ENCODE data around the gene KLF14. TPM values are rescaled to one million over a fixed set of nuclear protein-coding genes. Genes with fewer than 3 reads are reported as not detected.

The KLF14 gene
- total and polyA plus RNA-seq, 9 of the 15 experiments (the other 6 are each of a cell fraction or from before 2014, with no cell fraction given): 0.03 TPM; not detected in 8

GRCh38 chr7:130695840-130696239, 38.2 kb downstream of the KLF14 start (continued):
- TF ChIP-seq SAFB (IDR thresholded peaks at IDR 0.05; ENCODE audit: borderline replicate concordance, low read depth, low read length) (no peak), MNT (conservative IDR thresholded peaks at IDR 0.05) (no peak), TRIM24 (IDR thresholded peaks at IDR 0.05) (no peak), KDM4B (IDR thresholded peaks at IDR 0.05; ENCODE audit: borderline replicate concordance in 2 of 2, low read depth in 1 of 2) (no peak), ZNF274 (IDR thresholded peaks at IDR 0.05; ENCODE audit: borderline replicate concordance, low read depth, low read length) (no peak), XRCC5 (IDR thresholded peaks at IDR 0.05; ENCODE audit: low read depth, low read length) (no peak), ERF (CRISPR knock-in tag; IDR thresholded peaks at IDR 0.05) (no peak), ZBTB34 (CRISPR knock-in tag; IDR thresholded peaks at IDR 0.05) (no peak), DEAF1 (CRISPR knock-in tag; IDR thresholded peaks at IDR 0.05) (0 out of 2 replicates have a peak, but pooled peaks have one; percentile 31), REST (IDR thresholded peaks at IDR 0.05; ENCODE audit: borderline replicate concordance) (peak; percentile 70; the same call in 1 of the 2 replicates), REST (CRISPR knock-in tag; IDR thresholded peaks at IDR 0.05; ENCODE audit: low read depth) (no peak)
